Body of pancreas (tissue), 4 donors: ENCODE data around the gene AP2A2. TPM values are rescaled to one million over a fixed set of nuclear protein-coding genes. Genes with fewer than 3 reads are reported as not detected.

Source experiments
- ATAC-seq: fragments of 150-250 bp; one replicate; pipeline ENCODE4 v1.9.1; 2016
- DNase-seq, 4 donors: peaks; one replicate each; pipeline ENCODE4 v3.0.0-alpha.2; 2019
- H3K27ac ChIP-seq, 4 donors: fragments of 200-600 bp; sonication (generic); 1 replicate in 3 of 4; 2 replicates in 1 of 4; pipeline versions ENCODE4 v1.5.1 to v1.6.1; 2016 to 2019; ENCODE audit warnings: mild to moderate bottlenecking in 1 of 4, mixed read lengths in 1 of 4, moderate library complexity in 1 of 4
- H3K27me3 ChIP-seq, 2 donors: fragments of 200-600 bp; sonication (generic); one replicate each; pipeline ENCODE4 v1.6.0; 2016; ENCODE audit warnings: mild to moderate bottlenecking in 1 of 2
- H3K36me3 ChIP-seq, 2 donors: fragments of 200-600 bp; sonication (generic); replicated peaks in 1 of 2; 2 replicates each; pipeline ENCODE4 v1.5.1; 2016; ENCODE audit warnings: low read depth in 2 of 2; ENCODE audit not compliant: insufficient read depth in 1 of 2
- H3K4me1 ChIP-seq: fragments of 200-600 bp; sonication (generic); one replicate; pipeline ENCODE4 v1.6.0; 2016
- H3K4me3 ChIP-seq, 2 donors: fragments of 200-600 bp; sonication (generic); 1 replicate in 1 of 2; 2 replicates in 1 of 2; pipeline ENCODE4 v1.5.1; 2016 to 2019
- H3K9me3 ChIP-seq, 3 donors: fragments of 200-600 bp; sonication (generic); 1 replicate in 2 of 3; 2 replicates in 1 of 3; pipeline ENCODE4 v1.5.1; 2016
- POLR2A ChIP-seq, 3 donors: fragments of 450-650 bp; IDR thresholded peaks; one replicate each; pipeline ENCODE4 v1.6.1; 2016; ENCODE audit warnings: antibody characterized with exemption in 3 of 3, mild to moderate bottlenecking in 2 of 3
- WGBS, 2 donors: methylation state at CpG; one replicate each; pipeline ENCODE4 v1.1.5; 2017; 5-methylcytosine and 5-hydroxymethylcytosine counted together
- intact Hi-C: fragments of 100-400 bp; cut with DNase I; formaldehyde crosslinking; loops from one replicate; pipeline ENCODE4 v1.15.1; 2023
- total RNA-seq, 2 donors: library from RNA; depleted of rRNA; stranded (reverse); fragments of >200 nt; gene quantifications; one replicate each; pipeline ENCODE4 v1.1.0, GENCODE V29; 2016
- TF ChIP-seq, protein P1 (sequence below), 7 experiments: fragments of 450-650 bp in 4 of 7; fragments of 200-600 bp in 3 of 7; sonication (generic) in 3 of 7; IDR thresholded peaks; one replicate each; pipeline ENCODE4 v1.5.1; 2016 to 2019; ENCODE audit warnings: antibody characterized with exemption in 7 of 7

Gene AP2A2
- total RNA-seq, 2 donors from 2014 or later, result 40.7 to 77.8 TPM

DNA sequence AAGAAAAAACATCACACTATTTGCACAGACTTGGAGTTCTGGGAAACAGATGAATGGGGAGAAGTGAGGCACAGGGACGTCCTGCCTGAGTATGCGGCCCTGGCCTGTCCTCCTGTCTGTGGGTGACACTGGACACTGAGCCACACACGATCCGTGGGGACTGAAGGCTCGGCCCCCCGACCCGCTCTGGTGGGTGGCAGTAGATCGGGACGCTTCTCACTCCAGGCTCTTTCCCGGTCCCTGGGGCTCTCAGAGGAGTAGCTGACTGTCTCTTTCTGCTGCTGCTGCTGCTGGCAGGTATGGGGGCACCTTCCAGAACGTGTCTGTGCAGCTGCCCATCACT, 83.1 kb downstream of the AP2A2 start:
- intact Hi-C loops, result no loop called here

DNA sequence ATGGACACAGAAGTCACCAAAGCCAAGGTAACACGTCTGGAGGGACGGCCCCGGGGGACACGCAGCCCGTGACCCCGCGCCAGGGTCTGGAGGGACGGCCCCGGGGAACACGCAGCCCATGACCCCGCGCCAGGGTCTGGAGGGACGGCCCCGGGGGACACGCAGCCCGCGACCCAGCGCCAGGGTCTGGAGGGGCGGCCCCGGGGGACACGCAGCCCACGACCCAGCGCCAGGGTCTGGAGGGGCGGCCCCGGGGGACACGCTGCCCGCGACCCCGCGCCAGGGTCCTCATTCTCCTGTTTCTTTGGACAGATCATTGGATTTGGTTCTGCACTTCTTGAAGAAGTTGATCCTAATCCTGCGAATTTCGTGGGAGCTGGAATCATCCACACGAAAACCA, 83.7 kb downstream of the AP2A2 start:
- intact Hi-C loops, result no loop called here
- Histone ChIP-seq H3K4me3 (no peak overlapping the region), H3K27me3 (no peaks in the 10 kb centered on the region), H3K27ac (peak overlapping the region in 1 of 4 donors; percentile 93), H3K36me3 (peaks cover 0 to 6% of the 10 kb centered on the region in 2 donors), H3K9me3 (no peaks in the 10 kb centered on the region), H3K4me1 (peaks cover 47% of the 10 kb centered on the region)
- no peak for TF ChIP-seq POLR2A (IDR thresholded peaks at IDR 0.05)
- TF ChIP-seq, protein P1, sequence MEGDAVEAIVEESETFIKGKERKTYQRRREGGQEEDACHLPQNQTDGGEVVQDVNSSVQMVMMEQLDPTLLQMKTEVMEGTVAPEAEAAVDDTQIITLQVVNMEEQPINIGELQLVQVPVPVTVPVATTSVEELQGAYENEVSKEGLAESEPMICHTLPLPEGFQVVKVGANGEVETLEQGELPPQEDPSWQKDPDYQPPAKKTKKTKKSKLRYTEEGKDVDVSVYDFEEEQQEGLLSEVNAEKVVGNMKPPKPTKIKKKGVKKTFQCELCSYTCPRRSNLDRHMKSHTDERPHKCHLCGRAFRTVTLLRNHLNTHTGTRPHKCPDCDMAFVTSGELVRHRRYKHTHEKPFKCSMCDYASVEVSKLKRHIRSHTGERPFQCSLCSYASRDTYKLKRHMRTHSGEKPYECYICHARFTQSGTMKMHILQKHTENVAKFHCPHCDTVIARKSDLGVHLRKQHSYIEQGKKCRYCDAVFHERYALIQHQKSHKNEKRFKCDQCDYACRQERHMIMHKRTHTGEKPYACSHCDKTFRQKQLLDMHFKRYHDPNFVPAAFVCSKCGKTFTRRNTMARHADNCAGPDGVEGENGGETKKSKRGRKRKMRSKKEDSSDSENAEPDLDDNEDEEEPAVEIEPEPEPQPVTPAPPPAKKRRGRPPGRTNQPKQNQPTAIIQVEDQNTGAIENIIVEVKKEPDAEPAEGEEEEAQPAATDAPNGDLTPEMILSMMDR (IDR thresholded peaks at IDR 0.05), result no peak
- no peak for ATAC-seq
- DNase-seq, result no peak
- 92% methylated on average over 12 to 26 of the region's 33 CpGs for WGBS, 2 donors

More for the DNA sequence above, 83.1 kb downstream of the AP2A2 start:
- Histone ChIP-seq H3K4me1 (peaks cover 47% of the 10 kb centered on the region), H3K4me3 (no peak overlapping the region), H3K27me3 (no peaks in the 10 kb centered on the region), H3K27ac (peak overlapping the region in 1 of 4 donors; percentile 93), H3K9me3 (no peaks in the 10 kb centered on the region), H3K36me3 (peaks cover 0 to 6% of the 10 kb centered on the region in 2 donors)
- ATAC-seq (no peak), DNase-seq (no peak)
- WGBS, 2 donors, result 88 to 97% methylated on average over 5 to 11 of the region's 11 CpGs
- TF ChIP-seq, protein P1 (IDR thresholded peaks at IDR 0.05), result no peak
- no peak for TF ChIP-seq POLR2A (IDR thresholded peaks at IDR 0.05)

DNA sequence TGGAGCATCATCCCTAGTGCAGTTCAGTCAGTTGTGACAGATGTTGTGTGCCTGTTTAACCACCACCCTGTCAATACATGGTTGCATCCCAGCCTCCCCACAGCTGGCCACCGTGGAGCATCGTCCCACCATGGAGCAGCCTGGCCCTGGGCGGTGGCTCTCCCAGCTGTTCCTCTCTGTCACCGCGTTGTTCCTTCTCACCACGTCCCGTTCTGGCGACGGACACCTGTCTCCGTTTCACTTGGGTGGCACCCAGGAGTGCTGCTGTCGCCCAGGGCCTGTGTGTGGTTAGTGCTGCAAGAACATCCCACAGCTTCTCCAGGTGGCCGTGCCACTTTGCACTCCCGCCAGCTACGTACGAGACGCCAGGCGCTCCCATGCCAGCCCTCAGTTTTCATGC, 84.3 kb downstream of the AP2A2 start:
- Histone ChIP-seq H3K27ac (peak overlapping the region in 3 of 4 donors; percentile 76 to 93 (median 81)), H3K4me3 (no peak overlapping the region), H3K36me3 (peaks cover 0 to 5% of the 10 kb centered on the region in 2 donors), H3K4me1 (peaks cover 52% of the 10 kb centered on the region), H3K9me3 (no peaks in the 10 kb centered on the region), H3K27me3 (no peaks in the 10 kb centered on the region)
- intact Hi-C loops, result no loop called here
- ATAC-seq, result no peak
- 83 to 94% methylated on average over 9 to 16 of the region's 17 CpGs for WGBS, 2 donors
- peak in 1 of 4 donors; percentile 58 for DNase-seq
- TF ChIP-seq, protein P1 (IDR thresholded peaks at IDR 0.05), result no peak
- TF ChIP-seq POLR2A (IDR thresholded peaks at IDR 0.05), result no peak

DNA sequence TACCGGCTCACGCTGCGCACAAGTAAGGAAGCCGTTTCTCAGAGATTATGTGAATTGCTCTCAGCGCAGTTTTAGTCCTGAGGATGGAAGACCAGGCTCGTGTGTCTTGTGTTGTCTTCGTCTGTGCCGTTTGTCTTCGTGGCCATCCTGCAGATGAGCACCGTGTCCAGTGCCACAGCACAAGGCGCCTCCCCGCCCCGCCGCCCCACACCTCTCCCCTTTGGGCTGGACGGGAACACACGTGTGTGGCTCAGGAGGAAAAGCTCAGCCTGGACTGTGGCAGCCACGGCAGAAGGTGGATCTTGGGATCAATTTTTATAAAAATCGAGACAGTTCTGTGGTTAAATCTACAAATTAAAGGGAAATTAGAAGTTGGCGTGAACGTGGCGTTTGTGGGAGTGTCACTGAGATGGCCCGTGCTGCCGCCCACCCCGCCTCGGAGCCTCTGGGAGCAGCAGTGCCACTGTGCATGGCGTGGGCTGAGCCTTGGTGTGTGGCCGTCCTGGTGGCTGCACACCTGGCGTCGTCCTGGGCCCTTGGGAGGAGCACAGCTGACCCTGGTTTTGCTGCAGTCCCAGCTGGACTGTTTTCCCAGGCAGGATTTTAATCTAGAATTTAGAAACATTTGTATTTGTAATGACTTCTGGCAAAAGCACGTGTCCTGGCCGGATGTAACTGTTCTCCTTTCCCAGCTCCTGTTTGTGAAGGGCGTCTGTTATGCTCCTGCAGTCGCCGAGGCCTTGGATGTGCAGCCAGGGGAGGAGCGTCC, 85.1 kb downstream of the AP2A2 start:
- no peak overlapping the region for H3K4me3 ChIP-seq
- peaks cover 56% of the 10 kb centered on the region for H3K4me1 ChIP-seq
- TF ChIP-seq, protein P1 (IDR thresholded peaks at IDR 0.05), result no peak
- peak in 2 of 3 donors; percentile 16 to 37 for TF ChIP-seq POLR2A (IDR thresholded peaks at IDR 0.05)
- H3K9me3 ChIP-seq, result no peaks in the 10 kb centered on the region
- no peaks in the 10 kb centered on the region for H3K27me3 ChIP-seq
- DNase-seq, result peak; percentile 82 to 93 (median 92)
- intact Hi-C loops, result no loop called here
- H3K36me3 ChIP-seq, result peaks cover 0 to 4% of the 10 kb centered on the region in 2 donors
- peak; percentile 82 for ATAC-seq
- 55 to 64% methylated on average over 20 to 35 of the region's 35 CpGs for WGBS, 2 donors
- peak overlapping the region; percentile 76 to 93 (median 82) for H3K27ac ChIP-seq
